Stomach (tissue), 9 donors: Measurements from ENCODE around the gene SYNJ2. TPM values are rescaled to one million over a fixed set of nuclear protein-coding genes. Genes with fewer than 3 reads are reported as not detected.

Source experiments
- DNase-seq, 2 donors: peaks; one replicate each; pipeline versions ENCODE4 v3.0.0 to v3.0.0-alpha.2; 2013 to 2019
- H3K27ac ChIP-seq, 5 donors: fragments of 200-600 bp in 4 of 5; sonication (generic) in 4 of 5; one replicate each; pipeline ENCODE4 v1.5.1; 2013 to 2019; ENCODE audit warnings: mild to moderate bottlenecking in 1 of 5, moderate library complexity in 1 of 5
- H3K27me3 ChIP-seq, 3 donors: fragments of 200-600 bp; sonication (generic); one replicate each; pipeline ENCODE4 v1.5.1; 2017 to 2019; ENCODE audit warnings: mixed run types in 1 of 3
- H3K36me3 ChIP-seq, 4 donors: fragments of 200-600 bp; sonication (generic); 1 replicate in 3 of 4; 2 replicates in 1 of 4; pipeline ENCODE4 v1.5.1; 2016 to 2019
- H3K4me1 ChIP-seq, 4 donors: fragments of 200-600 bp; sonication (generic); one replicate each; pipeline ENCODE4 v1.5.1; 2016 to 2019
- H3K4me3 ChIP-seq, 4 donors: fragments of 200-600 bp; sonication (generic) in 3 of 4; one replicate each; pipeline ENCODE4 v1.5.1; 2016 to 2019; ENCODE audit warnings: mild to moderate bottlenecking in 1 of 4
- H3K9me3 ChIP-seq, 4 donors: fragments of 200-600 bp; sonication (generic); one replicate each; pipeline ENCODE4 v1.5.1; 2016 to 2019
- CTCF ChIP-seq, 7 experiments: fragments of 450-650 bp in 4 of 7; fragments of 200-600 bp in 3 of 7; sonication (generic) in 3 of 7; IDR thresholded peaks; one replicate each; pipeline ENCODE4 v1.5.1; 2016 to 2019; ENCODE audit warnings: antibody characterized with exemption in 7 of 7, control low read depth in 2 of 7, mild to moderate bottlenecking in 1 of 7
- EP300 ChIP-seq: sonication (generic); formaldehyde crosslinking; IDR thresholded peaks from one replicate; pipeline ENCODE4 v1.6.1; 2017; ENCODE audit warnings: antibody characterized with exemption
- POLR2A ChIP-seq, 4 donors: fragments of 450-650 bp; IDR thresholded peaks; one replicate each; pipeline ENCODE4 v1.6.1; 2016; ENCODE audit warnings: antibody characterized with exemption in 4 of 4, control low read depth in 2 of 4, mild to moderate bottlenecking in 1 of 4, moderate library complexity in 1 of 4
- POLR2AphosphoS5 ChIP-seq, 3 donors: sonication (generic); formaldehyde crosslinking; IDR thresholded peaks; one replicate each; pipeline ENCODE4 v1.6.1; 2016; ENCODE audit warnings: antibody characterized with exemption in 3 of 3
- WGBS, 5 donors: extraction: QIAGEN DNeasy Blood & Tissue Kit in 3 of 5; methylation state at CpG; one replicate each; pipeline versions ENCODE4 v1.1.5 to v1.1.7; 2013 to 2018; 5-methylcytosine and 5-hydroxymethylcytosine counted together
- intact Hi-C: fragments of 100-400 bp; cut with DNase I; formaldehyde crosslinking; loops from one replicate; pipeline ENCODE4 v1.15.1; 2023; ENCODE audit warnings: low total_unique reads
- polyA plus RNA-seq, 3 donors: library from polyadenylated mRNA; stranded (reverse); fragments of 200-250 nt; gene quantifications; one replicate each; pipeline ENCODE4 v1.2.3, GENCODE V29; 2013
- total RNA-seq, 5 donors: library from RNA; depleted of rRNA; stranded (reverse); fragments of >200 nt; gene quantifications; one replicate each; pipeline versions ENCODE4 v1.1.0 to v1.2.3, GENCODE V29; 2014 to 2016
- donor health status: healthy with polysubstance abuse.
- donor health status: Bipolar disorder and iron deficiency.
- donor health status: healthy.

SYNJ2 gene
- total and polyA plus RNA-seq, 8 donors = 4.7 to 41.4 (median 14.4) TPM

- DNase-seq = no peak
- Histone ChIP-seq H3K27me3 (no peaks in the 10 kb centered on the region), H3K27ac (no peak overlapping the region), H3K36me3 (no peaks in the 10 kb centered on the region), H3K9me3 (no peaks in the 10 kb centered on the region), H3K4me3 (no peak overlapping the region), H3K4me1 (no peaks in the 10 kb centered on the region)
- 88 to 95% (median 92%) methylated on average over 4 of the region's 4 CpGs for WGBS, 5 donors
- intact Hi-C loops = no loop called here
- TF ChIP-seq EP300 (no peak), POLR2AphosphoS5 (IDR thresholded peaks at IDR 0.05) (no peak), POLR2A (IDR thresholded peaks at IDR 0.05) (no peak), CTCF (IDR thresholded peaks at IDR 0.05) (no peak)
These were observed 121.6 kb downstream of the SYNJ2 start for GRCh38 chr6:158103228-158103627.

GRCh38 chr6:158104696-158105095, 123.0 kb downstream of the SYNJ2 start:
- Histone ChIP-seq H3K27ac (no peak overlapping the region), H3K36me3 (peaks cover 0 to 13% (median 7%) of the 10 kb centered on the region in 4 donors), H3K4me1 (no peaks in the 10 kb centered on the region), H3K27me3 (no peaks in the 10 kb centered on the region), H3K4me3 (no peak overlapping the region), H3K9me3 (no peaks in the 10 kb centered on the region)
- 79 to 90% (median 88%) methylated on average over 2 of the region's 2 CpGs for WGBS, 5 donors
- TF ChIP-seq EP300 = no peak
- intact Hi-C loops = no loop called here
- no peak for DNase-seq

- Histone ChIP-seq H3K4me3 (no peak overlapping the region), H3K9me3 (no peaks in the 10 kb centered on the region), H3K27me3 (no peaks in the 10 kb centered on the region), H3K4me1 (no peaks in the 10 kb centered on the region), H3K36me3 (peaks cover 0 to 63% (median 53%) of the 10 kb centered on the region in 4 donors), H3K27ac (no peak overlapping the region)
- intact Hi-C loops = no loop called here
- 71 to 99% (median 94%) methylated on average over 2 of the region's 2 CpGs for WGBS, 5 donors
- no peak for TF ChIP-seq POLR2A (IDR thresholded peaks at IDR 0.05)
- DNase-seq = no peak
These were observed 128.1 kb downstream of the SYNJ2 start for GRCh38 chr6:158109748-158110147.

GRCh38 chr6:158110986-158111385, 129.3 kb downstream of the SYNJ2 start:
- Histone ChIP-seq H3K27ac (no peak overlapping the region), H3K9me3 (no peaks in the 10 kb centered on the region), H3K4me3 (no peak overlapping the region), H3K36me3 (peaks cover 0 to 76% (median 65%) of the 10 kb centered on the region in 4 donors), H3K27me3 (no peaks in the 10 kb centered on the region), H3K4me1 (no peaks in the 10 kb centered on the region)
- TF ChIP-seq EP300 = no peak
- TF ChIP-seq POLR2AphosphoS5 (IDR thresholded peaks at IDR 0.05) = no peak
- no peak for TF ChIP-seq CTCF (IDR thresholded peaks at IDR 0.05)
- no peak for TF ChIP-seq POLR2A (IDR thresholded peaks at IDR 0.05)
- intact Hi-C loops = no loop called here
- no peak for DNase-seq
- WGBS, 5 donors = 88 to 90% (median 89%) methylated on average over 5 of the region's 5 CpGs

- peaks cover 0 to 84% (median 75%) of the 10 kb centered on the region in 4 donors for H3K36me3 ChIP-seq
These were observed 130.3 kb downstream of the SYNJ2 start for GRCh38 chr6:158111987-158112386.

More at GRCh38 chr6:158111987-158112386, 130.3 kb downstream of the SYNJ2 start:
- intact Hi-C loops = no loop called here
- no peak overlapping the region for H3K27ac ChIP-seq
- H3K4me3 ChIP-seq = no peak overlapping the region
- DNase-seq = no peak
- H3K27me3 ChIP-seq = no peaks in the 10 kb centered on the region
- WGBS, 5 donors = 97 to 99% (median 97%) methylated on average over 5 of the region's 5 CpGs
- TF ChIP-seq POLR2AphosphoS5 (IDR thresholded peaks at IDR 0.05) (no peak), POLR2A (IDR thresholded peaks at IDR 0.05) (no peak), EP300 (no peak), CTCF (IDR thresholded peaks at IDR 0.05) (no peak)
- no peaks in the 10 kb centered on the region for H3K4me1 ChIP-seq
- H3K9me3 ChIP-seq = no peaks in the 10 kb centered on the region
